Tibial artery (tissue), 4 donors: Measurements from ENCODE around the gene SPSB2.
A peak's percentile ranks its signal among the peaks of the same experiment; 100 is the strongest.
"Not testable (repeated sequence)": the region's sequence is repeated elsewhere in the genome, so short reads cannot be mapped to it uniquely, and the experiment has no call there.

Experiments
- DNase-seq, 2 donors: peaks; one replicate each; pipeline ENCODE4 v3.0.0-alpha.2; 2019
- H3K27ac ChIP-seq, 2 donors: fragments of 200-600 bp; sonication (generic) in 1 of 2; 1 replicate in 1 of 2; 2 replicates in 1 of 2; pipeline ENCODE4 v1.5.1; 2018 to 2019; ENCODE audit warnings: mild to moderate bottlenecking in 1 of 2
- H3K27me3 ChIP-seq, 2 donors: fragments of 200-600 bp; sonication (generic) in 1 of 2; one replicate each; pipeline versions ENCODE4 v1.5.1 to v1.6.0; 2016 to 2019
- H3K36me3 ChIP-seq, 3 donors: fragments of 200-600 bp; sonication (generic) in 2 of 3; one replicate each; pipeline ENCODE4 v1.5.1; 2016 to 2019; ENCODE audit warnings: mild to moderate bottlenecking in 2 of 3
- H3K4me1 ChIP-seq, 4 donors: fragments of 200-600 bp; sonication (generic) in 2 of 4; 1 replicate in 3 of 4; 2 replicates in 1 of 4; pipeline ENCODE4 v1.5.1; 2016 to 2019
- H3K4me3 ChIP-seq, 2 donors: fragments of 200-600 bp; sonication (generic) in 1 of 2; 1 replicate in 1 of 2; 2 replicates in 1 of 2; pipeline ENCODE4 v1.5.1; 2018 to 2019; ENCODE audit warnings: mild to moderate bottlenecking in 2 of 2
- H3K9me3 ChIP-seq, 3 donors: fragments of 200-600 bp; sonication (generic) in 1 of 3; one replicate each; pipeline ENCODE4 v1.5.1; 2016 to 2019
- intact Hi-C: fragments of 100-400 bp; cut with DNase I; formaldehyde crosslinking; loops from one replicate; pipeline ENCODE4 v1.15.0; 2023; ENCODE audit warnings: low total_unique reads
- TF ChIP-seq, protein P1 (sequence below), 2 experiments: fragments of 200-600 bp in 1 of 2; fragments of 450-650 bp in 1 of 2; IDR thresholded peaks; one replicate each; pipeline ENCODE4 v1.5.1; 2017 to 2019; ENCODE audit warnings: antibody characterized with exemption in 2 of 2, mild to moderate bottlenecking in 1 of 2, moderate library complexity in 1 of 2

SPSB2 gene

GRCh38 chr12:6887460-6887859, 14.4 kb upstream of the SPSB2 start:
- intact Hi-C loops: no loop called here
- Histone ChIP-seq H3K27ac (no peak overlapping the region), H3K4me1 (peaks cover 0 to 15% (median 5%) of the 10 kb centered on the region in 4 donors)

DNA sequence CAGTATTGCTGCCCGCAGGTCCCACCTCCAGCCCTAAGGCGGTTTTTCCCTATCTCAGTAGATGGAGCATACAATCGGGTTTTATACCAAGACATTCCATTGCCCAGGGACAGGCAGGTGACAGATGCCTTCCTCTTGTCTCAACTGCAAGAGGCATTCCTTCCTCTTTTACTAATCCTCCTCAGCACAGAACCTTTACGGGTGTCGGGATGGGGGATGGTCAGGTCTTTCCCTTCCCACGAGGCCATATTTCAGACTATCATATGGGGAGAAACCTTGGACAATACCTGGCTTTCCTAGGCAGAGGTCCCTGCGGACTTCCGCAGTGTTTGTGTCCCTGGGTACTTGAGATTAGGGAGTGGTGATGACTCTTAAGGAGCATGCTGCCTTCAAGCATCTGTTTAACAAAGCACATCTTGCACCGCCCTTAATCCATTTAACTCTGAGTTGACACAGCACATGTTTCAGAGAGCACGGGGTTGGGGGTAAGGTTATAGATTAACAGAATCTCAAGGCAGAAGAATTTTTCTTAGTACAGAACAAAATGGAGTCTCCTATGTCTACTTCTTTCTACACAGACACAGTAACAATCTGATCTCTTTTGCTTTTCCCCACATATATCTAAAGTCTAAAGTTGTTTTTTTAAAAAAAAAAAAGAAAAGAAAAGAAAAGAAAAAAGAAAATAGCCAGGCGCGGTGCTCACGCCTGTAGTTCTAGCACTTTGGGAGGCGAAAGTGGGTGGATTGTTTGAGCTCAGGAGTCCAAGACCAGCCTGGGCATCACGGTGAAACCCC, 13.3 kb upstream of the SPSB2 start:
- H3K4me3 ChIP-seq, intact Hi-C loops, H3K9me3 ChIP-seq, H3K27me3 ChIP-seq, H3K4me1 ChIP-seq, DNase-seq, H3K27ac ChIP-seq: not testable (repeated sequence)
- peaks cover 8 to 39% (median 24%) of the 10 kb centered on the region in 3 donors for H3K36me3 ChIP-seq

More at GRCh38 chr12:6887460-6887859, 14.4 kb upstream of the SPSB2 start:
- no peak for DNase-seq
- TF ChIP-seq, protein P1, sequence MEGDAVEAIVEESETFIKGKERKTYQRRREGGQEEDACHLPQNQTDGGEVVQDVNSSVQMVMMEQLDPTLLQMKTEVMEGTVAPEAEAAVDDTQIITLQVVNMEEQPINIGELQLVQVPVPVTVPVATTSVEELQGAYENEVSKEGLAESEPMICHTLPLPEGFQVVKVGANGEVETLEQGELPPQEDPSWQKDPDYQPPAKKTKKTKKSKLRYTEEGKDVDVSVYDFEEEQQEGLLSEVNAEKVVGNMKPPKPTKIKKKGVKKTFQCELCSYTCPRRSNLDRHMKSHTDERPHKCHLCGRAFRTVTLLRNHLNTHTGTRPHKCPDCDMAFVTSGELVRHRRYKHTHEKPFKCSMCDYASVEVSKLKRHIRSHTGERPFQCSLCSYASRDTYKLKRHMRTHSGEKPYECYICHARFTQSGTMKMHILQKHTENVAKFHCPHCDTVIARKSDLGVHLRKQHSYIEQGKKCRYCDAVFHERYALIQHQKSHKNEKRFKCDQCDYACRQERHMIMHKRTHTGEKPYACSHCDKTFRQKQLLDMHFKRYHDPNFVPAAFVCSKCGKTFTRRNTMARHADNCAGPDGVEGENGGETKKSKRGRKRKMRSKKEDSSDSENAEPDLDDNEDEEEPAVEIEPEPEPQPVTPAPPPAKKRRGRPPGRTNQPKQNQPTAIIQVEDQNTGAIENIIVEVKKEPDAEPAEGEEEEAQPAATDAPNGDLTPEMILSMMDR (IDR thresholded peaks at IDR 0.05): no peak
- no peak overlapping the region for H3K4me3 ChIP-seq
- H3K36me3 ChIP-seq: peaks cover 8 to 34% (median 21%) of the 10 kb centered on the region in 3 donors
- H3K27me3 ChIP-seq: peaks cover 0 to 3% of the 10 kb centered on the region in 2 donors
- no peaks in the 10 kb centered on the region for H3K9me3 ChIP-seq

- intact Hi-C loops: no loop called here
- Histone ChIP-seq H3K27ac (no peak overlapping the region), H3K4me1 (no peaks in the 10 kb centered on the region), H3K36me3 (peaks cover 8 to 39% (median 24%) of the 10 kb centered on the region in 3 donors), H3K4me3 (no peak overlapping the region), H3K27me3 (no peaks in the 10 kb centered on the region), H3K9me3 (no peaks in the 10 kb centered on the region)
- TF ChIP-seq, protein P1 (IDR thresholded peaks at IDR 0.05): no peak
- DNase-seq: no peak
These were observed 11.4 kb upstream of the SPSB2 start for GRCh38 chr12:6884539-6884938.

GRCh38 chr12:6883683-6884082, 10.6 kb upstream of the SPSB2 start:
- H3K4me1 ChIP-seq: no peaks in the 10 kb centered on the region
- no peak overlapping the region for H3K27ac ChIP-seq
- H3K4me3 ChIP-seq: no peak overlapping the region
- TF ChIP-seq, protein P1 (IDR thresholded peaks at IDR 0.05): no peak
- no peak for DNase-seq
- peaks cover 8 to 39% (median 24%) of the 10 kb centered on the region in 3 donors for H3K36me3 ChIP-seq
- no peaks in the 10 kb centered on the region for H3K9me3 ChIP-seq
- intact Hi-C loops: no loop called here
- no peaks in the 10 kb centered on the region for H3K27me3 ChIP-seq

DNA sequence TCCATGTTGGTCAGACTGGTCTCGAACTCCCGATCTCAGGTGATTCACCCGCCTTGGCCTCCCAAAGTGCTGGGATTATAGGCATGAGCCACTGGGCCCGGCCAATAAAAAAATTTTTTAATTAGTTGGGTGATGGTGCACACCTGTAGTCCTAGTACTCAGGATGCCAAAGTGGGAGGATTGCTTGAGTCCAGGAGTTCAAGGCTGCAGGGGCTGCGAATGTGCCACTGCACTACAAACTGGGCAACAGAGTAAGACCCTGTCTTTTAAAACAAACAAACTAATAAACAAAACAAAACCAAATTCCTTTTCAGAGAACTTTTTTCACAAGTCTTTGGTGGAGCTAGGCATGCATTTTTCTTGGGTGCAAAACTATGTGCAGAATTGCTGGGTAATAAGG, 10.1 kb upstream of the SPSB2 start:
- Histone ChIP-seq H3K4me3 (no peak overlapping the region), H3K9me3 (no peaks in the 10 kb centered on the region), H3K4me1 (no peaks in the 10 kb centered on the region), H3K36me3 (peaks cover 8 to 39% (median 24%) of the 10 kb centered on the region in 3 donors), H3K27ac (no peak overlapping the region), H3K27me3 (no peaks in the 10 kb centered on the region)
- TF ChIP-seq, protein P1 (IDR thresholded peaks at IDR 0.05): no peak
- intact Hi-C loops: no loop called here
- no peak for DNase-seq

- H3K36me3 ChIP-seq: peaks cover 8 to 34% (median 23%) of the 10 kb centered on the region in 3 donors
- H3K9me3 ChIP-seq, DNase-seq, intact Hi-C loops, H3K4me1 ChIP-seq, H3K27me3 ChIP-seq, H3K27ac ChIP-seq, H3K4me3 ChIP-seq: not testable (repeated sequence)
These were observed 6.7 kb upstream of the SPSB2 start for GRCh38 chr12:6879824-6880223.

DNA sequence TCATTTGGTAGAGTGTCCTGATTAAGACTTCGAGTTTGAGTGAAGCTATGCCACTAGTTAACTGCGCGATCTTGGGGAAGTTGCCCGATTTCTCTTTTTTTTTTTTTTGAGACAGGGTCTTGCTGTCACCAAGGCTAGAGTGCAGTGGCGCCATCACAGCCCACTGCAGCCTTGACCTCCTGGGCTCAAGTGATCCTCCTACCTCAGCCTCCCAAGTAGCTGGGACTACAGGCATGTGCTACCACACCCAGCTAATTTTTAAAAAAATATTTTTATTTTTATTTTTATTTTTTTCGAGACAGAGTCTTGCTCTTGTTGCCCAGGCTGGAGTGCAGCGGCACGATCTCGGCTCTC, 889 bp upstream of the SPSB2 start:
- peaks cover 0 to 42% (median 31%) of the 10 kb centered on the region in 4 donors for H3K4me1 ChIP-seq
- H3K36me3 ChIP-seq: peaks cover 10 to 28% (median 21%) of the 10 kb centered on the region in 3 donors
- H3K9me3 ChIP-seq, intact Hi-C loops, H3K27me3 ChIP-seq, DNase-seq: not testable (repeated sequence)
- peak overlapping the region; percentile 73 to 76 for H3K4me3 ChIP-seq
- H3K27ac ChIP-seq: peak overlapping the region; percentile 86 to 88
